LNCaP clone FGC (cell line): ENCODE results near the gene CLTC.

Experiments
- DNase-seq: peaks from one replicate; pipeline ENCODE4 v3.0.0-alpha.2; 2011; ENCODE audit warnings: low read depth
- H3K4me3 ChIP-seq: 2 replicates; pipeline ENCODE4 v1.5.1; 2011; ENCODE audit warnings: mild to moderate bottlenecking, low read depth, low read length, control low read depth
- CTCF ChIP-seq: IDR thresholded peaks from 2 replicates; pipeline ENCODE4 v1.5.1; 2012; ENCODE audit warnings: mild to moderate bottlenecking; ENCODE audit not compliant: control insufficient read depth, insufficient read depth; ENCODE audit errors: extremely low read depth

The CLTC gene

GRCh38 chr17:59730268-59730834 lies 110.7 kb downstream of the CLTC start:
- no peak for TF ChIP-seq CTCF
- DNase-seq = no peak
- no peak overlapping the region for H3K4me3 ChIP-seq

GRCh38 chr17:59733697-59734096 lies 114.0 kb downstream of the CLTC start:
- TF ChIP-seq CTCF = no peak
- H3K4me3 ChIP-seq = no peak overlapping the region
- DNase-seq = no peak

- no peak for TF ChIP-seq CTCF
- no peak for DNase-seq
- H3K4me3 ChIP-seq = no peak overlapping the region
Measured at GRCh38 chr17:59734226-59734625, 114.5 kb downstream of the CLTC start.

GRCh38 chr17:59737324-59737723 lies 117.6 kb downstream of the CLTC start:
- TF ChIP-seq CTCF = no peak
- no peak for DNase-seq
- no peak overlapping the region for H3K4me3 ChIP-seq

- TF ChIP-seq CTCF = no peak
- H3K4me3 ChIP-seq = no peak overlapping the region
- DNase-seq = no peak
Measured at GRCh38 chr17:59743842-59744241, 124.1 kb downstream of the CLTC start.

GRCh38 chr17:59745040-59745439 lies 125.3 kb downstream of the CLTC start:
- TF ChIP-seq CTCF = no peak
- H3K4me3 ChIP-seq = no peak overlapping the region
- no peak for DNase-seq
